Measurements from ENCODE around the gene CFAP99. TPM values are rescaled to one million over a fixed set of nuclear protein-coding genes. Genes with fewer than 3 reads are reported as not detected.

Gene CFAP99
- total and polyA plus RNA-seq, 2 of the 8 experiments (the other 6 are each of a cell fraction or from before 2014, with no cell fraction given) = not detected

DNA sequence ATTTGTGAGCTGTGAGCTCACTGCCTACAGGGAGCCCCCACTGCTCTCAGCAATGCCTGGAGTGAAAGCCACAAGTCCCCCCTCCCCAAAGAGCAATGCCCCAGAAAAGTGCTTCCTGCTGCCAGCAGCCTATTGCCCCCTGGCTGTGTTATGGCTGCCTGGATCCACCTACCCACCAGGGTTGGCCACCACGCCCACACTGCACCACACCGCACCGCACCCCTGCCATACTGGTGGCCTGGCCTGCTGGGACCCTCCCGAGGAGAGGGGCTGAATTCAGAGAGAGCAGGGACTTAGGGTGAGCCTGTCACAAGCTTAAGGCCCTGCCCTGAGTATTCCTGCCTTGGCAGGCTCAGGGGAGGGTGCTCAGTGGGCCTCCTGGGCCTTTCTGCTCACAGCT is 4.3 kb downstream of the CFAP99 start:
- H3K4ac ChIP-seq (replicated peaks; ENCODE audit: insufficient read length, low read depth, low read length) = no peak overlapping the region
- H4K5ac ChIP-seq (ENCODE audit: insufficient read length, low read depth, low read length) = no peak overlapping the region
- H2BK5ac ChIP-seq (ENCODE audit: low read depth, low read length) = peak overlapping the region; percentile 41; the same call in 1 of the 2 replicates
- H3K14ac ChIP-seq (ENCODE audit: insufficient read length) = no peak overlapping the region
- H3K23ac ChIP-seq (ENCODE audit: insufficient read length) = no peak overlapping the region
- no peak overlapping the region for H2BK120ac ChIP-seq (replicated peaks; ENCODE audit: low read depth, low read length)
- DNase-seq (ENCODE audit: low read depth in 1 of 2, low spot score in 2 of 2) = no peak
- no peak overlapping the region for H3K4me2 ChIP-seq (ENCODE audit: insufficient read depth in 1 of 2, low read depth in 2 of 2, low read length in 2 of 2)
- no peaks in the 10 kb centered on the region for H3K9me3 ChIP-seq (ENCODE audit: insufficient read depth in 2 of 2, low read depth in 1 of 2, low read length in 1 of 2)
- no peak overlapping the region for H3K27ac ChIP-seq (ENCODE audit: low read depth, low read length)
- H3K79me2 ChIP-seq (ENCODE audit: control insufficient read depth in 1 of 2, insufficient read depth in 2 of 2, low read length in 2 of 2) = no peaks in the 10 kb centered on the region
- H2AK5ac ChIP-seq (ENCODE audit: low read depth, low read length) = no peak overlapping the region
- no peak for FAIRE-seq
- CTCF ChIA-PET (ENCODE audit: partially characterized antibody) = interaction anchor here (0.7 to 2.8 kb wide), 6 partner anchors 13 to 203 kb away, joined by 3 to 20 read pairs (median 8); no protein-coding TSS in a partner anchor
- peak overlapping the region; percentile 65; the same call in 1 of the 2 replicates for H2BK12ac ChIP-seq (ENCODE audit: low read depth, low read length)
- H3K36me3 ChIP-seq (ENCODE audit: control insufficient read depth in 2 of 4, insufficient read depth in 4 of 4, low read length in 3 of 4) = no peaks in the 10 kb centered on the region
- H3K9ac ChIP-seq (replicated peaks in 1 of 4; ENCODE audit: extremely low read depth in 1 of 4, low read depth in 3 of 4, low read length in 3 of 4) = no peak overlapping the region
- H4K20me1 ChIP-seq (replicated peaks in 1 of 2; ENCODE audit: control insufficient read depth in 1 of 2, insufficient read depth in 2 of 2, low read length in 2 of 2) = no peaks in the 10 kb centered on the region
- WGBS, 2 experiments (ENCODE audit: extremely low coverage in 1 of 2, insufficient coverage in 1 of 2, insufficient read length in 1 of 2, insufficient replicate concordance in 2 of 2, low coverage in 1 of 2, low lambda C conversion rate in 2 of 2, missing lambda C conversion rate in 1 of 2) = 85% methylated on average over 4 of the region's 4 CpGs; no CpG with 5 or more reads in 1 of the 2 experiments
- peaks cover 12 to 27% (median 23%) of the 10 kb centered on the region in 4 experiments for H3K27me3 ChIP-seq (replicated peaks in 1 of 4; ENCODE audit: control insufficient read depth in 3 of 4, extremely low read depth in 1 of 4, insufficient read depth in 3 of 4, low read length in 3 of 4)
- no peaks in the 10 kb centered on the region for H3K79me1 ChIP-seq (ENCODE audit: low read depth, low read length)
- peaks cover 0 to 17% (median 9%) of the 10 kb centered on the region in 4 experiments; a peak in 6 of 7 replicates for H3K4me1 ChIP-seq (replicated peaks in 1 of 4; ENCODE audit: control insufficient read depth in 3 of 4, insufficient read depth in 4 of 4, low read length in 3 of 4)
- no peak overlapping the region for H3K56ac ChIP-seq (replicated peaks; ENCODE audit: insufficient read length, low read depth, low read length)
- POLR2A ChIA-PET (ENCODE audit: partially characterized antibody) = no interaction called here
- H3K23me2 ChIP-seq (ENCODE audit: low read depth, low read length) = peaks cover 5% of the 10 kb centered on the region; the same call in 1 of the 2 replicates
- no peak overlapping the region for H4K91ac ChIP-seq (replicated peaks; ENCODE audit: insufficient read length, low read length)
- peak overlapping the region; percentile 11; the same call in 1 of the 2 replicates for H3K18ac ChIP-seq (ENCODE audit: extremely low read depth, low read length)
- no peak overlapping the region for H2AFZ ChIP-seq (ENCODE audit: low read length)
- H3K4me3 ChIP-seq (ENCODE audit: extremely low read depth in 1 of 4, insufficient read depth in 2 of 4, low read depth in 3 of 4, low read length in 4 of 4) = no peak overlapping the region
- no peak overlapping the region for H2BK15ac ChIP-seq (ENCODE audit: low read length)
- H4K8ac ChIP-seq (ENCODE audit: extremely low read depth, insufficient read depth, low read length) = no peak overlapping the region
- no peak overlapping the region for H2BK20ac ChIP-seq (ENCODE audit: low read length)
- TF ChIP-seq RAD21 (IDR thresholded peaks at IDR 0.05 in 1 of 2, conservative IDR thresholded peaks at IDR 0.05 in 1 of 2; ENCODE audit: low read depth in 2 of 2, low read length in 2 of 2) = no peak
- no peak for TF ChIP-seq RFX5 (IDR thresholded peaks at IDR 0.05; ENCODE audit: borderline replicate concordance, low read depth, low read length)
- TF ChIP-seq, protein P1, sequence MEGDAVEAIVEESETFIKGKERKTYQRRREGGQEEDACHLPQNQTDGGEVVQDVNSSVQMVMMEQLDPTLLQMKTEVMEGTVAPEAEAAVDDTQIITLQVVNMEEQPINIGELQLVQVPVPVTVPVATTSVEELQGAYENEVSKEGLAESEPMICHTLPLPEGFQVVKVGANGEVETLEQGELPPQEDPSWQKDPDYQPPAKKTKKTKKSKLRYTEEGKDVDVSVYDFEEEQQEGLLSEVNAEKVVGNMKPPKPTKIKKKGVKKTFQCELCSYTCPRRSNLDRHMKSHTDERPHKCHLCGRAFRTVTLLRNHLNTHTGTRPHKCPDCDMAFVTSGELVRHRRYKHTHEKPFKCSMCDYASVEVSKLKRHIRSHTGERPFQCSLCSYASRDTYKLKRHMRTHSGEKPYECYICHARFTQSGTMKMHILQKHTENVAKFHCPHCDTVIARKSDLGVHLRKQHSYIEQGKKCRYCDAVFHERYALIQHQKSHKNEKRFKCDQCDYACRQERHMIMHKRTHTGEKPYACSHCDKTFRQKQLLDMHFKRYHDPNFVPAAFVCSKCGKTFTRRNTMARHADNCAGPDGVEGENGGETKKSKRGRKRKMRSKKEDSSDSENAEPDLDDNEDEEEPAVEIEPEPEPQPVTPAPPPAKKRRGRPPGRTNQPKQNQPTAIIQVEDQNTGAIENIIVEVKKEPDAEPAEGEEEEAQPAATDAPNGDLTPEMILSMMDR (IDR thresholded peaks at IDR 0.05; ENCODE audit: control extremely low read depth in 1 of 3, insufficient read depth in 1 of 3, low read depth in 1 of 3, low read length in 3 of 3) = no peak
- TF ChIP-seq SIN3A (conservative IDR thresholded peaks at IDR 0.05 in 1 of 2, IDR thresholded peaks at IDR 0.05 in 1 of 2; ENCODE audit: low read depth in 1 of 2, low read length in 2 of 2) = no peak
- TF ChIP-seq SIRT6 (IDR thresholded peaks at IDR 0.05; ENCODE audit: low read length) = no peak
- TF ChIP-seq RNF2 (IDR thresholded peaks at IDR 0.05; ENCODE audit: borderline replicate concordance, low read depth, low read length, missing control alignments, poor library complexity, severe bottlenecking) = no peak
- TF ChIP-seq KDM4A (IDR thresholded peaks at IDR 0.05; ENCODE audit: low read depth, low read length, severe bottlenecking) = no peak
- no peak for TF ChIP-seq ASH2L (IDR thresholded peaks at IDR 0.05; ENCODE audit: low read length)
- TF ChIP-seq BACH1 (IDR thresholded peaks at IDR 0.05; ENCODE audit: low read length) = no peak
- TF ChIP-seq SP1 (IDR thresholded peaks at IDR 0.05; ENCODE audit: low read depth, low read length) = no peak

All from H1 (cell line).